ENCODE data around the gene GCN1.

DNA sequence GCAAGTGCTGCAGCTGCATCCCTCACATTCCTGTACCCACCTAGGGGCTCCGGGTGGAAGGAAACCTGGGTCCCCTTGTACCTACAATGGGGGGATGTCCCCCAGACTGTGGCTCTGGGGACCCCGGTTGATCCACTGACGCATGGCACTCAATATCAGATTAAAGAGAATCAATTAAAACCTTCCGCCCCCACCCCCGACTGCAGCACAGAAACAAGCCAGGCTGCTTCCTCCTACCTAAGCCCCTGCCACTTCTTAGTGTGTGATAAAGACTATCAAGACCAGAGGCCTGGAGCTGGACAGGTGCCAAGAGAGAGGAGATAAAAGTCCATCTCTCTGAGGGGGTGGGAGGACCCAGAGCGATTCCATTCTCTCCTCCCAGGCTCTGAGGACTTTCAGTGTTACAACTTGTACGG is 34.6 kb upstream of the GCN1 start:
- TF ChIP-seq, protein P1, sequence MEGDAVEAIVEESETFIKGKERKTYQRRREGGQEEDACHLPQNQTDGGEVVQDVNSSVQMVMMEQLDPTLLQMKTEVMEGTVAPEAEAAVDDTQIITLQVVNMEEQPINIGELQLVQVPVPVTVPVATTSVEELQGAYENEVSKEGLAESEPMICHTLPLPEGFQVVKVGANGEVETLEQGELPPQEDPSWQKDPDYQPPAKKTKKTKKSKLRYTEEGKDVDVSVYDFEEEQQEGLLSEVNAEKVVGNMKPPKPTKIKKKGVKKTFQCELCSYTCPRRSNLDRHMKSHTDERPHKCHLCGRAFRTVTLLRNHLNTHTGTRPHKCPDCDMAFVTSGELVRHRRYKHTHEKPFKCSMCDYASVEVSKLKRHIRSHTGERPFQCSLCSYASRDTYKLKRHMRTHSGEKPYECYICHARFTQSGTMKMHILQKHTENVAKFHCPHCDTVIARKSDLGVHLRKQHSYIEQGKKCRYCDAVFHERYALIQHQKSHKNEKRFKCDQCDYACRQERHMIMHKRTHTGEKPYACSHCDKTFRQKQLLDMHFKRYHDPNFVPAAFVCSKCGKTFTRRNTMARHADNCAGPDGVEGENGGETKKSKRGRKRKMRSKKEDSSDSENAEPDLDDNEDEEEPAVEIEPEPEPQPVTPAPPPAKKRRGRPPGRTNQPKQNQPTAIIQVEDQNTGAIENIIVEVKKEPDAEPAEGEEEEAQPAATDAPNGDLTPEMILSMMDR (IDR thresholded peaks at IDR 0.05; ENCODE audit: extremely low read depth in 1 of 2, insufficient read depth in 1 of 2, low read depth in 1 of 2, low read length in 2 of 2) = no peak
- no peak for TF ChIP-seq GATA2 (IDR thresholded peaks at IDR 0.05; ENCODE audit: insufficient read depth, insufficient read length, low read depth, low read length)
- no peak for TF ChIP-seq POLR2A (IDR thresholded peaks at IDR 0.05; ENCODE audit: low read depth, low read length)
- TF ChIP-seq EZH2 (IDR thresholded peaks at IDR 0.05; ENCODE audit: borderline replicate concordance, low read depth, low read length, severe bottlenecking) = no peak
- TF ChIP-seq POLR2AphosphoS5 (IDR thresholded peaks at IDR 0.05; ENCODE audit: insufficient read depth, low read depth, low read length) = no peak
- TF ChIP-seq, protein P2, sequence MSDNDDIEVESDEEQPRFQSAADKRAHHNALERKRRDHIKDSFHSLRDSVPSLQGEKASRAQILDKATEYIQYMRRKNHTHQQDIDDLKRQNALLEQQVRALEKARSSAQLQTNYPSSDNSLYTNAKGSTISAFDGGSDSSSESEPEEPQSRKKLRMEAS (IDR thresholded peaks at IDR 0.05; ENCODE audit: insufficient read depth, insufficient read length) = no peak
- no peak for TF ChIP-seq JUN (IDR thresholded peaks at IDR 0.05; ENCODE audit: borderline replicate concordance, insufficient read depth, insufficient read length, low read depth)
- no peak for TF ChIP-seq FOS (IDR thresholded peaks at IDR 0.05; ENCODE audit: borderline replicate concordance, insufficient read depth, low read length)
- TF ChIP-seq MYC (IDR thresholded peaks at IDR 0.05; ENCODE audit: low read depth, low read length) = no peak

Data from endothelial cell of umbilical vein (primary cell).